HG03060 (cell line): Measurements from ENCODE around the gene IFT122.
"Not testable (repeated sequence)": the region's sequence is repeated elsewhere in the genome, so short reads cannot be mapped to it uniquely, and the experiment has no call there.

Source experiments
- ATAC-seq: cut with Tn5 transposase; IDR thresholded peaks from one replicate; pipeline ENCODE4 v1.9.1; 2021; ENCODE audit warnings: low read depth, moderate number of reproducible peaks; ENCODE audit not compliant: unreplicated experiment

Gene IFT122

DNA sequence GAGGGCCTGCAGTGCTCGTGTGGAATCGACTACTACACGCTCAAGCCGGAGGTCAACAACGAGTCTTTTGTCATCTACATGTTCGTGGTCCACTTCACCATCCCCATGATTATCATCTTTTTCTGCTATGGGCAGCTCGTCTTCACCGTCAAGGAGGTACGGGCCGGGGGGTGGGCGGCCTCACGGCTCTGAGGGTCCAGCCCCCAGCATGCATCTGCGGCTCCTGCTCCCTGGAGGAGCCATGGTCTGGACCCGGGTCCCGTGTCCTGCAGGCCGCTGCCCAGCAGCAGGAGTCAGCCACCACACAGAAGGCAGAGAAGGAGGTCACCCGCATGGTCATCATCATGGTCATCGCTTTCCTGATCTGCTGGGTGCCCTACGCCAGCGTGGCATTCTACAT lies 92.2 kb downstream of the IFT122 start:
- no peak for ATAC-seq

DNA sequence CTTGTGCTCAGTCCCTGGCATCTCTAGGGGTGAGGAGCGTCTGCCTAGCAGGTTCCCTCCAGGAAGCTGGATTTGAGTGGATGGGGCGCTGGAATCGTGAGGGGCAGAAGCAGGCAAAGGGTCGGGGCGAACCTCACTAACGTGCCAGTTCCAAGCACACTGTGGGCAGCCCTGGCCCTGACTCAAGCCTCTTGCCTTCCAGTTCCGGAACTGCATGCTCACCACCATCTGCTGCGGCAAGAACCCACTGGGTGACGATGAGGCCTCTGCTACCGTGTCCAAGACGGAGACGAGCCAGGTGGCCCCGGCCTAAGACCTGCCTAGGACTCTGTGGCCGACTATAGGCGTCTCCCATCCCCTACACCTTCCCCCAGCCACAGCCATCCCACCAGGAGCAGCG lies 93.4 kb downstream of the IFT122 start:
- ATAC-seq: no peak

DNA sequence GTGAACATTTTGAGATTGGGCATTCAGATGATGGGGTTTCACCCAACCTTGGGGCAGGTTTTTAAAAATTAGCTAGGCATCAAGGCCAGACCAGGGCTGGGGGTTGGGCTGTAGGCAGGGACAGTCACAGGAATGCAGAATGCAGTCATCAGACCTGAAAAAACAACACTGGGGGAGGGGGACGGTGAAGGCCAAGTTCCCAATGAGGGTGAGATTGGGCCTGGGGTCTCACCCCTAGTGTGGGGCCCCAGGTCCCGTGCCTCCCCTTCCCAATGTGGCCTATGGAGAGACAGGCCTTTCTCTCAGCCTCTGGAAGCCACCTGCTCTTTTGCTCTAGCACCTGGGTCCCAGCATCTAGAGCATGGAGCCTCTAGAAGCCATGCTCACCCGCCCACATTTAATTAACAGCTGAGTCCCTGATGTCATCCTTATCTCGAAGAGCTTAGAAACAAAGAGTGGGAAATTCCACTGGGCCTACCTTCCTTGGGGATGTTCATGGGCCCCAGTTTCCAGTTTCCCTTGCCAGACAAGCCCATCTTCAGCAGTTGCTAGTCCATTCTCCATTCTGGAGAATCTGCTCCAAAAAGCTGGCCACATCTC lies 94.5 kb downstream of the IFT122 start:
- ATAC-seq: no peak

DNA sequence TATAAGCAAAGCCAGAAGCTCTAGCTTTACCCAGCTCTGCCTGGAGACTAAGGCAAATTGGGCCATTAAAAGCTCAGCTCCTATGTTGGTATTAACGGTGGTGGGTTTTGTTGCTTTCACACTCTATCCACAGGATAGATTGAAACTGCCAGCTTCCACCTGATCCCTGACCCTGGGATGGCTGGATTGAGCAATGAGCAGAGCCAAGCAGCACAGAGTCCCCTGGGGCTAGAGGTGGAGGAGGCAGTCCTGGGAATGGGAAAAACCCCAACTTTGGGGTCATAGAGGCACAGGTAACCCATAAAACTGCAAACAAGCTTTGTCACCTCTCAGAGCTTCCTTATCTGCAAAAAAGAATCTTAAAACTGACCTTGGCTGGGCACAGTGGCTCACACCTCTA lies 95.1 kb downstream of the IFT122 start:
- ATAC-seq: no peak

DNA sequence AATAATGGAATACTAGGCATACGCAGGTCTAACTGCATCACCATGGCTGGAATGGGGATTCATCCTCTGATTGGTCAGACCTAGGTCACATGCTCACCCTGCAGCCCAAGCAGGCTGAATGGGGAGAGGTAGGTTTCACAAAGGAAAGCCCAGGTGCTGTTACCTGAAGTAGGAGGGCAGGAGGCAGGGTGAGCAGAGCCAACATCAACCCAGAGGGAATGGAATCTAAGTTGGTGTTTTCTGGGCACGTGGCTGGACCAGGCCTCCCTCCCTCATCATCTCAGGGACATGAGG lies 96.3 kb downstream of the IFT122 start:
- no peak for ATAC-seq

DNA sequence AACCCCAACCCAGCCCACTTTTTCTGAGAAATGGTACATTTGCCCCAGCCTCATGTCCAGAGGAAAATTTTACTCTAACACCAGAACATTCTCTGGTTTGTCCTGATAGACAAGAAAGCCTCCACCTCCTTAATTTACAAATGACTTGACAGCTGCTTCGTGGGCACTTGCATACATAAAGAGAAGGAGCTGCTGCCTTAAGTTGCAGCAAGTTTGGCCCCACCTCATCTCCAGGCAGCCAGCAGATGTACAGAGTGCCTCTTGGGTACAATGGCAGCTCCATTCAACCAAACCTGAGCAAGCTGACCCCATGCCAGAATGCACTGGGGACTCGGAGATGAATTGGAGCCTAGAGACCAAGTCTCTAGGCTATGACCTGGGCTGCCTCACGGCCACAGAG lies 96.8 kb downstream of the IFT122 start:
- ATAC-seq: no peak

DNA sequence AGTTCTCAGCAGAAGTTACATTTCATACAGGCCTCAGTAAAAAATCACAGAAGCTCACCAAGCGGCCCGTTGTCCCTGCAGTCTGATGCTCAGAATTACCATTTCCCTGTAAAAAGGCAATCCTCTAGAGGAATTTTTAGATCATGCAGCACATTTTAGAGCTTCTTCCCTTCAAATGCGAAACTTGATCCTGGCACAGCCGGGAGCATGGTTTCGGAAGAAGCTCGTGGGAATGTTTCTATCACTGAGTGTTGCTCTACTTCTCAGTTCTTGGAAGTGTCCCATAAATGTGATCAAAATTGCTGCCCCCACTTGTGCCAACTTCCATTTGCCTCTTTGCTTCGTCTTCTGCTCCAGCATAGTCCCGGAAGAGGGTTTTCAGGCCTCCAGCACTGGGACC lies 99.2 kb downstream of the IFT122 start:
- ATAC-seq: no peak

DNA sequence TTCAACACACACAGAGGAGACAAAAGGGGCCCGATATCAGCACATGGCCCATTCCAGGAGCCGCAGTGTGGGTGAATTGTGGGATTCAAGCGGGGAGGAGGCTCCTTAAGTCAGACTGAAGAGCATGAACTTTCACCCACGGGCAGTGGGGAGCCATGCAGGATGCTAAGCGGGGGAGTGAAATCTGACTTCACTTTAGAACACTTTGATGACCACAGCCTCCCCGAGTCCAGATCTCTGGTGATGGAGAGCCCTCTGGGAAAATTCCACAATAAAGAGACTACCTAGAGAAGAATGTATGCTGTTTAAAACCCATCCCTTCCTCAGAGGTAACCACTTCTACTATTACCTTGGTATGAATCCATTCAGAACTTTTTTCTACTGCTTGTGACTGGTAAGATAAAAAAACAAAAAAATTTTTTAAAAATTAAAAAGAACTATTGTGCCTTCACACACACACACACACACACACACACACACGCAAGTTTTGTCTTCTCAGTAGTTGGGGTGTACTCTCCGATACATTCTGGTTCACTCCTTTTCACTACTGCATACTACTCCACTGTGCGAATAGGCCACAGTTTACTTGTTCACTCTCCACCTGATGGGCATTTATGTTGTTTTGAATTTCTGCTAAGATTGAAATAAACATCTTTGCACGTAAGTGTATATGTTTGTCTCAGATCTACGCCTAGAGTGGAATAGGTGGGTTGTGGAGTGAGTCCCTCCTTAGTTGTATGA lies 100.9 kb downstream of the IFT122 start:
- ATAC-seq: no peak

DNA sequence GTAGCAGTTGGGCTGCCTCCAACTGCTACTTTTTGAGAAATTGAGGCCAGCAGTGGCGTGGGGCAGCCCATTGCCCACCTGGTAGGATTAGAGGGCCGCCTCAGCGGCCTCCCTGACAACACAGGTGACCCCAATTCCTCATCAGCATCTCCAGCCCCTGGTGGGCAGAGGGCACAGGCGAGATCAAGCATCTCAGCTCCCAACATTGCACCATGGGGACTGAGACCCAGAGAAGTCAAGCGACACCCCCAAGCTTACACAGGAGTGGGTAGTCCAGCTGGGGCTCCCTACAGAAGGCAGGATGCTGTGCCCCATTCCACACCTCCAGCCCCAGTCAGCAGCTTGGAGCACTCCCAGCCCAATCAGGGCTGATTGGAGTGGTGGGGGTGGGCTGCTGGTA lies 102.7 kb downstream of the IFT122 start:
- ATAC-seq: no peak

DNA sequence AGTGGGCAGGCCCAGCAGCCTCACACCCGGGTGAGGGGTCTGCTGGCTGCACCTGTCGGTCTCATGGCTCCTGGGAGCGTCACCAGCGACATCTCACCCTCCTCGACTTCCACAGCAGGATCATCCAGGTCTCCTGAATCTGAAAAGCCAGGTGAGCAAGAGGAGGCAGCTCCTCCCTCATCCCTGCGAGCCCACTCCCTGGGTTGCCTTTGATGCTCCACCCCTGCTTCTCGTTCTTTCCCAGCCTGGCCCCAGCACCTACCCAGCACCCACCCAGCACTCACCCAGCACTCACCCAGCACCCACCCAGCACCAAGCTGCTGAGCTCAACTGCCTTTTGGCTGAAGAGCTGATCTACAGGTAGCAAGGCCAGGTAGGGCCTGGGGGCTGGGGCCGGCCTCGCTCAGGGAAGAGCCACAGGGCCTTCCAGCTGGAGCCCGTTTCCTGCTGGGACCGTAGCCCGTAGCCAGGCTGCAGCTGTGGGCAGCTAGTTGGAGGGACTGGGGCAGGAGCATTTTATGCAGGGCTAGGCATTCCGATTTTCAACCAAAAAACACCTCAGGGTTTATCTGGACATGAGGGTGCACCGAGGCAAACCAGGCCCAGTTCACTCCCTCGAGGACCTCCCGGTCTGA lies 103.2 kb downstream of the IFT122 start, which contains the start of gene H1-8:
H1-8 (plus strand) TSS at position 20 of the 635 bp plus-strand sequence; CDS start at position 64, 44 bp downstream.
- no peak for ATAC-seq

DNA sequence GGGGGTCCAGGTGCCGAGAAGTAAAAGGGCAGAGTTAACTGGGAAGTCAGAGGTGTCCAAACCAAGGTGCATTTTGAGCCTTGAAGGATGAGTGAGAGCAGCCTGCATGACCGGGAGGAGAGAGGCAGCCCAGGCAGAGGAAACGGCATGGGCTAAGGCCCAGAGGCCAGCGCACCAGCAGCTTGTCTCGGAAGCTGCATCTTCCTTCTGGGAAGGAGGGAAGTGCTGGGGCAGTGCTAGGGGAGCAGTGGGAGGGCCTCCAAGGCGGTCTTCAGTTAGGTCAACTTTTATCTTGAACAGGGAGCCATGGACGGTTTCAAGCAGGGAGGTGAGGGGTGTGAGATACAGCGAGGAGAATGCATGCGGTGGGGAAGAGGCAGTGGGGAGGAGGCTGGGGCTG lies 104.0 kb downstream of the IFT122 start:
- no peak for ATAC-seq

DNA sequence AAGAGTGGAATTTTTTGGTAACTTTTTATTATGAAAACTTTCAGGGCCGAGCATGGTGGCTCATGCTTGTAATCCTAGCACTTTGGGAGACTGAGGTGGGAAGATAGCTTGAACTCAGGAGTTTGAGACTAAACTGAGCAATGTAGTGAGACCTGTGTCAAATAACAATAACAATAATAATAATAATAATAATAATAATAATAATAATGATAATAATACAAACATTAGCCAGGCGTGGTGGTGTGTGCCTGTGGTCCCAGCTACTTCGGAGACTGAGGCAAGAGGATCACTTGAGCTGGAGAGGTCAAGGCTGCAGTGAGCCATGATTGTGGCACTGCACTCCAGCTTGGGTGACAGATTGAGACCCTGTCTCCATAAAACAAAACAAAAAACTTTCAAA lies 105.9 kb downstream of the IFT122 start:
- not testable (repeated sequence) for ATAC-seq

DNA sequence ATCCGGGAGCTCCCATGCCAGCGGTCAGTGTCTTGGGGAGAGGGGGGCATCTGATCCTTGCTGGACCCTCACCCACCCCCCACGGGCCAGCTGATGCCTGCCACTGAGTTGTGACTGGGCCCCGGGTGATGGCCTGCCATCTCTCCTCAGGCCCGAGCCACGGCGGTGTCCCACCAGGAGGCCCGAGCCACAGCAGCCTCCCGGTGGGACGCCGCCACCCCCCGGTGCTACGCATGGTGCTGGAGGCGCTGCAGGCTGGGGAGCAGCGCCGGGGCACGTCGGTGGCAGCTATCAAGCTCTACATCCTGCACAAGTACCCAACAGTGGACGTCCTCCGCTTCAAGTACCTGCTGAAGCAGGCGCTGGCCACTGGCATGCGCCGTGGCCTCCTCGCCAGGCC lies 107.2 kb downstream of the IFT122 start:
- no peak for ATAC-seq

DNA sequence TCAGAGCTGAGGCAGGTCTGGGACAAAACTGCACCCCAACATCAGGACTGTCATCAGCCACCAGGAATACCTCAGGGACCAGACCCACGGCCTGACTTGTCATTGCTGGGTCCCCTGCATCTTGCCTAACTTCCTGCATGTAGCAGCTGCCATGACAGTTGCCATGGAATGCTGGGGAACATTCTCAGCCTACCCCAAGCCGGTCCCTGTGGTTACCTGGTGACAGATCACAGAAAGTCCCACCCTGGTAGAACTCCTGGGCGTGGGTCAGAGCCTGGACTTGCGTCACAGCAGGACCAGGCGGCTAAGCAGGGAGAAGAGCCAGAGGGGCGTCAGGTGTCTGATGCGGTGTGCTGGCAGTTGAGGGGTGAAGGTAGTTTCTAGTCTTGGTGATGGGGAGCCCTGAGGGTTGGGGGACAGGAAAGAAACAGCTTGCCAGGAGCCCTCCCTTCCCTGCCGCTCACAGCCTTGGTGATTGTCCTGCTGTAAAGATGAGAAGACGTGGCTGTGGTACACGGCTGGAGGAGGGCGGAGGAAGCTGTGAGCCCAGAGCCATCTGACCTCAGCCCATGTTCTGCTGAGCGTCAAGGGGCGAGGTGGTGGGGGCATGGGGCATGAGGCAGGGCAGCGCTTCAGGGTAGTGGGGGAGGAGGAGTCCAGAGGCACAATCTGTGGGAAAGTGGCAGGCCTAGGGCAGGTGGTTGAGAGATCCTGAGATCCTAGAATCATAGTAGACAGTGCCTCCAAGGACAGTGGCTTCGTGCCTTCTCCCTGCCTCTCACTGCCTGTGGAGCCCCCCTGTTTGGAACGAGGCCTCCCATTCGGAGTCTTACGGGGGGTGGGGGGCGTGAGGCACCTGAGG lies 108.3 kb downstream of the IFT122 start:
- no peak for ATAC-seq

DNA sequence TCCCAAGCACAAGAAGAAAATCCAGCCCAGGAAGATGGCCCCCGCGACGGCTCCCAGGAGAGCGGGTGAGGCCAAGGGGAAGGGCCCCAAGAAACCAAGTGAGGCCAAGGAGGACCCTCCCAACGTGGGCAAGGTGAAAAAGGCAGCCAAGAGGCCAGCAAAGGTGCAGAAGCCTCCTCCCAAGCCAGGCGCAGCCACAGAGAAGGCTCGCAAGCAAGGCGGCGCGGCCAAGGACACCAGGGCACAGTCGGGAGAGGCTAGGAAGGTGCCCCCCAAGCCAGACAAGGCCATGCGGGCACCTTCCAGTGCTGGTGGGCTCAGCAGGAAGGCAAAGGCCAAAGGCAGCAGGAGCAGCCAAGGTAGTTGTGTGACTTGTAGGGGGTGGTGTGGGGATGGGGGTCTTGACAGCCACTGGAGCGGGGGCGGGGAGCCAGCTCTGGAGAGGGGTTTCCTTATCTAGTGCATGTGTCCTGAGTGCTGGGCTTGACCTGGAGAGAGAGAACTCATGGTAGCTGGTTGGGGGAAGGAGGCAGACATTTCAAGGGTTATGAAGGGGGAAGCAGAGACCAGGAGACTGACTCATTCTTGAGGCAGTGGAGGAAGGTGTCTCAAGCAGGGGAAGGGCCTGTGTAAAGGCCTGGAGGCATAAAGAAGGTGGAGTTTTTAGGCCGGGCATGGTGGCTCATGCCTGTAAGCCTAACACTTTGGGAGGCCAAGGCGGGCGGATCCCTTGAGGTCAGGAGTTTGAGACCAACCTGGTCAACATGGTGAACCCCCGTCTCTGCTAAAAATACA lies 109.2 kb downstream of the IFT122 start:
- ATAC-seq: no peak

DNA sequence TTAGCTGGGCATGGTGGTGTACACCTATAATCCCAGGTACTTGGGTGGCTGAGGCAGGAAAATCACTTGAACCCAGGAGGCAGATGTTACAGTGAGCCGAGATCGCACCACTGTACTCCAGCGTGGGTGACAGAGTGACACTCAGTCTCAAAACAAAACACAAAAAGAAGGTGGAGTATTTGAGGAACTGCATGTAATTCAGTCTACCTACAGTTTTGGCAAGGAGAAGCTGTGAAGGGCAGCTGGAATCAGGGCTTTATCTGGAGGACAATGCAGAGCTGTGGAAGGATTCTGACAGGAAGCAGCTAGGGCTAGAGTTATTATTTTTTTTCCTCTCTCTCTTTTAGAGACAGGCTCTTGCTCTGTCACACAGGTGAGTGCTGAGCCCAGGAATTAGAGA lies 109.8 kb downstream of the IFT122 start:
- ATAC-seq: no peak

DNA sequence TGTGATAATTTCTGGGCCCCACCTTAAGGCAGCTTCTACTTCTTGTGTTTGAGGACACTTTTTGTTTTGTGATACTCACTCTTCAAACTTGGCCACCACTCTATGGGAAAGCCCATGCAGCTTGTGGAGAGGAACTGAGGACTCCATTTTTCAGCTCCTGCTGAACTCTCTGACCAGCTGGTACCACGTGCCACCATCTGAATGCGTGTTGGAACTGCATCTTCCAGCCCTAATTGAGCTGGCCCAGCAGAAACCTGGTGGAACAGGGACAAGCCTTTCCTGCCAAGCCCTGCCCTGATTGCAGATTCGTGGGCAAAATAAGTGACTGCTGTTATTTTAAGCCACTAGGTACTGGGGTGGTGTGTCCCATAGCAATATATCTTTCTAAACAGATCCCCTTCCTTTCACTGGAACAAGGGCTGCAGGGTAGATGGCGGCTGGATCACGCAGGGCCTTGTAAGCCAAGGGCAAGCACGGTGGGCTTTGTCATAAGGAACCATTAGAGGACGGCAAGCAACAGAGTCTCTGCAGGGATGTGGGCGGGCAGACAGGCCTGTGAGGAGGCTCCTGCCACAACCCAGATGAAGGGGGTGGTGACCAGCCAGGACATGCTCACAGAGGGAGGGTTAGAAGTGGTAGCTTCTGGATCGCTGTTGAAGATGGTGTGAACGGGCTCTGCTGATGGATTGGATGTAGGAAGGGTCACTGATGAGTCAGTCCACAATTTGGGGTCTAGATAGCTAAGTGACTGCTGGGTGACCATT lies 112.4 kb downstream of the IFT122 start:
- no peak for ATAC-seq

DNA sequence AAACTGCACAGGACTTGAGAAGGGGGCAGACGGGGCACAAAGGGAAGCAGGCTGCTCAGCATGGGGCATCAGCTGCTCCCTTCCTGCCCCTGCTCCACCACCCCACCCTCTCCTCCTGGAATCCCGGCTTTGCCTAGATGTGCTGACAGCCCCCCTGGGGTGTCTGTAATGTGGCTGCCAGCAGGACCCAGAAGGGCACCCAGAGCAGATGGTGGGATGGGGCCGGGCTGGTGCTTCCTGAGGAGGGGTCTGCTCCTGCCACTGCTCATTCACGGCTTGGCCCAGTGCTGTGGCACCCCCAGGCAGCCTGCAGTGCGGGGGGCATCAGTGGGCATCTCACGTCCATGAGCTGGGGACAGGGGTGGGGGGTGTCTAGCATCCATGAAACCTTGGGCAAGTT lies 113.1 kb downstream of the IFT122 start:
- no peak for ATAC-seq

DNA sequence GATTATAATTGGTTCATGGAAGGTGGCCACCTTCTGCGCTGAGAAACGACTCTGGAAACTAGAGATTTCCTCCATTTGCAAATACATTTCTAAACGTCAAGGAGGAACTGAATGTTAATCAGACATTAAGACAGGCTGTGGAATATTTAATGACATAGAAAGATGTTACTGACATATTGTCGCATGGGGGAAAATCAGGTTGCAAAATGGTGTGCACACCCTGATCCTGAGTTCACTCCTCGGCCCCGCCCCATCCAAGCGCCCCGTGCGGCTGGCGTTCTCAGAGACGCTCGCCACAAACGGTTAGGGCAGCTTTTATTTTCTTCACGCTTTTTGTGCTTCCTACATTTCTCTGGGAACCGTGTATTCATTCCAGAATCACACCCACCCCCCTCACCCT lies 113.7 kb downstream of the IFT122 start:
- ATAC-seq: no peak
